ENCODE results near the gene SLC16A10.
A peak's percentile ranks its signal among the peaks of the same experiment; 100 is the strongest.
"Not testable (repeated sequence)": the region's sequence is repeated elsewhere in the genome, so short reads cannot be mapped to it uniquely, and the experiment has no call there.

The SLC16A10 gene

DNA sequence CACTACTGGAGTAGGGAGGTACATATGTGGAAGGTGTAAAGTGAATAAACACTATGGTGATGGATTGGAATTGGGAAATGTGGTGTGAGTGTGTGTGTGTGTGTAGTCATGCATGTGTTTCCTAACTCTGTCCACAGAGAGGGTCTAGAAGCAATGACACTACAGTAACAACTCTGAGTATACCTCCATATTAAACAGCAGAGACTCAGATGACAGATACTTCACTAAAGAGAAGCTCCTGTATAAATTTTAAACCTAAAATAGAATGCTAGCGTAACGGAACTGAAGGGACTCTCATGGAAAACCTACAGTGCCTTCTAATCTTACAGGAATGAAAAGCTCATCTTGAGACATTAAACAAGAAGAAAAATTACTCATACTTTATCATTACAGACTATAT is 150.5 kb downstream of the SLC16A10 start:
- H3K9me3 Mint-ChIP-seq: no peaks in the 10 kb centered on the region
- no peaks in the 10 kb centered on the region for H3K36me3 Mint-ChIP-seq (ENCODE audit: insufficient read depth)
- H3K4me3 Mint-ChIP-seq: no peak overlapping the region
- peaks cover 24 to 31% of the 10 kb centered on the region in 2 donors for H3K27me3 Mint-ChIP-seq
- ATAC-seq (replicated peaks) (no peak), DNase-seq (no peak)
- H3K27ac Mint-ChIP-seq: no peak overlapping the region
- no peaks in the 10 kb centered on the region for H3K4me1 Mint-ChIP-seq (ENCODE audit: low read depth in 2 of 2)

DNA sequence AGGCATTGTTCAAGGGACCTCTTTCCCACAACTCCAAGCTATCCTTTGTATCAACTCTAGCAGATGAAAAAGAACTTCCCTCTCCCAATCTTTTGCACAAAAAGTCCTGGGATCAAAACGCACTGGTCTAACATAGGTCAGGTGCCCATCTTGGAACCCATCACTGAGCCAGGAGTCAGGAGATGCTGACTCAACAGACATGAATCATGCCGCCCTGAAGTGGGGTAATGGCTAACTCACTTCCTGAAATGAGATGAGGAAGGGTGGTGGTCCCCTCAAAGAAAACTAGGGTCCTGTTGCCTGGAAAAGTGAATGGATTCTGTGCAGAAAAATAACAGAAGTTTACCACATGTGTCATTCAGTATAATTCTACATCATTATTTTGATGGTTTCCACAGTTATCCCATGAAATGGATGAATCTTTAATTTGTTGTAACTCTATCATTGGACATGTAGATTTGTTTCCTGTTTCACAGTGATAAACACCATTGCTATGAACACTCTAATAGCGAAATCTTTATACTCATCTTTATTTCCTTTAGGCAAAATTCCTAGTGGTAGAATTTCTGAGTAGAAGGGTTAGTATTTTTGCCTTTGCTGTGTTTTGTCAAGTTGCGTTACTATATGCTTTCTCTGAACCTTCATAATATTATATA is 151.3 kb downstream of the SLC16A10 start:
- no peak overlapping the region for H3K27ac Mint-ChIP-seq
- H3K9me3 Mint-ChIP-seq: no peaks in the 10 kb centered on the region
- H3K27me3 Mint-ChIP-seq: peaks cover 23 to 31% of the 10 kb centered on the region in 2 donors
- ATAC-seq (replicated peaks): no peak
- no peak overlapping the region for H3K4me3 Mint-ChIP-seq
- H3K36me3 Mint-ChIP-seq (ENCODE audit: insufficient read depth): no peaks in the 10 kb centered on the region
- no peak for DNase-seq
- H3K4me1 Mint-ChIP-seq (ENCODE audit: low read depth in 2 of 2): no peaks in the 10 kb centered on the region

GRCh38 chr6:111239461-111239860 is 152.2 kb downstream of the SLC16A10 start:
- Mint-ChIP-seq H3K4me3 (no peak overlapping the region), H3K4me1 (ENCODE audit: low read depth in 2 of 2) (no peaks in the 10 kb centered on the region), H3K9me3 (no peaks in the 10 kb centered on the region), H3K27me3 (peaks cover 17 to 22% of the 10 kb centered on the region in 2 donors), H3K27ac (no peak overlapping the region), H3K36me3 (ENCODE audit: insufficient read depth) (no peaks in the 10 kb centered on the region)
- ATAC-seq (replicated peaks): no peak
- no peak for DNase-seq

GRCh38 chr6:111242452-111242851 is 155.1 kb downstream of the SLC16A10 start:
- H3K36me3 Mint-ChIP-seq (ENCODE audit: insufficient read depth): no peaks in the 10 kb centered on the region
- no peak for DNase-seq
- no peaks in the 10 kb centered on the region for H3K4me1 Mint-ChIP-seq (ENCODE audit: low read depth in 2 of 2)
- H3K9me3 Mint-ChIP-seq: no peaks in the 10 kb centered on the region
- no peak overlapping the region for H3K4me3 Mint-ChIP-seq
- no peak for ATAC-seq (replicated peaks)
- H3K27ac Mint-ChIP-seq: no peak overlapping the region
- peaks cover 13 to 17% of the 10 kb centered on the region in 2 donors for H3K27me3 Mint-ChIP-seq

GRCh38 chr6:111243095-111243494 is 155.8 kb downstream of the SLC16A10 start:
- no peak overlapping the region for H3K27ac Mint-ChIP-seq
- no peaks in the 10 kb centered on the region for H3K9me3 Mint-ChIP-seq
- H3K4me1 Mint-ChIP-seq (ENCODE audit: low read depth in 2 of 2): no peaks in the 10 kb centered on the region
- H3K36me3 Mint-ChIP-seq (ENCODE audit: insufficient read depth): no peaks in the 10 kb centered on the region
- H3K27me3 Mint-ChIP-seq: peaks cover 13 to 17% of the 10 kb centered on the region in 2 donors
- H3K4me3 Mint-ChIP-seq: no peak overlapping the region
- ATAC-seq (replicated peaks) (no peak), DNase-seq (no peak)

DNA sequence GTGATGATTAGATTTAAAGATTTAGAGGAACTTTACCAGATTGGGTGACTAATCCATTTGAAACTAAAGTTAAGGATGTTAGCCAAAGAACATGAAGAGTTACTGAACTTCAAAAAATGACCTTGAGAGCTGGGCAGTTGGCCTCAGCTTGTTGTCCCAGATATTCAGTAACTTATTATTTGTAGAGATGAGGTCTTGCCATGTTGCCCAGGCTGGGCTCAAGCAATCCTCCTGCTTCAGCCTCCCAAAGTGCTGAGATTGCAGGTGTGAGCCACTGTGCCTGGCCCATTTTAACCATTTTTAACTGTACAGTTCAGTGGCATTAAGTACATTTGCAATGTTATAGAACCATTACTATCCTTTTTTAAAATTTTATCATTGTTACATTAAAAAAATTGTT is 161.5 kb downstream of the SLC16A10 start:
- no peaks in the 10 kb centered on the region for H3K4me1 Mint-ChIP-seq (ENCODE audit: low read depth in 2 of 2)
- no peak overlapping the region for H3K4me3 Mint-ChIP-seq
- no peaks in the 10 kb centered on the region for H3K36me3 Mint-ChIP-seq (ENCODE audit: insufficient read depth)
- no peak overlapping the region for H3K27ac Mint-ChIP-seq
- peaks cover 5 to 15% of the 10 kb centered on the region in 2 donors for H3K27me3 Mint-ChIP-seq
- DNase-seq: no peak
- no peaks in the 10 kb centered on the region for H3K9me3 Mint-ChIP-seq
- ATAC-seq (replicated peaks): no peak

- Mint-ChIP-seq H3K36me3 (ENCODE audit: insufficient read depth) (no peaks in the 10 kb centered on the region), H3K9me3 (no peaks in the 10 kb centered on the region), H3K4me3 (no peak overlapping the region), H3K27ac (no peak overlapping the region), H3K27me3 (peaks cover 20 to 22% of the 10 kb centered on the region in 2 donors), H3K4me1 (ENCODE audit: low read depth in 2 of 2) (no peaks in the 10 kb centered on the region)
- ATAC-seq (replicated peaks) (no peak), DNase-seq (no peak)
Measured at GRCh38 chr6:111250791-111251354, 163.6 kb downstream of the SLC16A10 start.

DNA sequence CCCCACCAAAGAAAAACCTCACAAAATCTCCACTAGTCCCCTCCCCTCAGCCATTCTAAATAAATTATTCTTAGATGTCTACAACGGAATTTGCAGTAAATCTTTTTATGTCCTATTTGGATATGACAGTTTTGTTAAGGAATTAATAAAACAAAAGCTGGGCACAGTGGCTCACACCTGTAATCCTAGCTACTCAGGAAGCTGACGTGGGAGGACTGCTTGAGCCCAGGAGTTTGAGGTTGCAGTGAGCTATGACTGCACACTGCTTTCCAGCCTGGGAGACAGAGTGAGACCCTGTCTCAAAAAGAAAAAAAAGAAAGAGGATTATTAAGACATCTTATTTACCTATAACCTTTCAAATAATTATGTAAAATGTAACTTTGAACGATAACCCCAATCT is 165.4 kb downstream of the SLC16A10 start:
- H3K36me3 Mint-ChIP-seq (ENCODE audit: insufficient read depth): no peaks in the 10 kb centered on the region
- H3K27me3 Mint-ChIP-seq: peaks cover 18 to 20% of the 10 kb centered on the region in 2 donors

GRCh38 chr6:111254004-111254778 is 166.9 kb downstream of the SLC16A10 start:
- Mint-ChIP-seq H3K27ac (no peak overlapping the region), H3K36me3 (ENCODE audit: insufficient read depth) (peaks cover 6% of the 10 kb centered on the region), H3K27me3 (peaks cover 18 to 20% of the 10 kb centered on the region in 2 donors), H3K4me3 (no peak overlapping the region), H3K9me3 (no peaks in the 10 kb centered on the region), H3K4me1 (ENCODE audit: low read depth in 2 of 2) (peaks cover 4 to 9% of the 10 kb centered on the region in 2 donors)
- no peak for DNase-seq
- no peak for ATAC-seq (replicated peaks)

More for the DNA sequence above, 165.4 kb downstream of the SLC16A10 start:
- ATAC-seq (replicated peaks): no peak
- Mint-ChIP-seq H3K27ac (no peak overlapping the region), H3K4me1 (ENCODE audit: low read depth in 2 of 2) (no peaks in the 10 kb centered on the region), H3K4me3 (no peak overlapping the region), H3K9me3 (no peaks in the 10 kb centered on the region)
- no peak for DNase-seq

- Mint-ChIP-seq H3K4me3 (no peak overlapping the region), H3K27me3 (peaks cover 18 to 20% of the 10 kb centered on the region in 2 donors), H3K27ac (no peak overlapping the region), H3K36me3 (ENCODE audit: insufficient read depth) (peaks cover 11% of the 10 kb centered on the region), H3K4me1 (ENCODE audit: low read depth in 2 of 2) (peaks cover 7 to 9% of the 10 kb centered on the region in 2 donors), H3K9me3 (no peaks in the 10 kb centered on the region)
- DNase-seq (no peak), ATAC-seq (replicated peaks) (no peak)
Measured at GRCh38 chr6:111254779-111255166, 167.5 kb downstream of the SLC16A10 start.

DNA sequence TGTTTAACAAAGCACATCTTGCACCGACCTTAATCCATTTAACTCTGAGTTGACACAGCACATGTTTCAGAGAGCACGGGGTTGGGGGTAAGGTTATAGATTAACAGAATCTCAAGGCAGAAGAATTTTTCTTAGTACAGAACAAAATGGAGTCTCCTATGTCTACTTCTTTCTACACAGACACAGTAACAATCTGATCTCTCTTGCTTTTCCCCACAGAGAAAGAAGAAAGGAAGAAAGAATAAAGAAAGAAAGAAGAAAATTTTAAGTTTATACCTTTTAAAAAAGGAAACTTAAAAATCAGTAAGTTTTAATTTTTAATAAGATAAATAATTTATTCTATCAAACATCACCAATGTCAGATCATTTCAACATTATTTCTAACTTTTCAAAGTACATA is 168.5 kb downstream of the SLC16A10 start:
- H3K4me1 Mint-ChIP-seq (ENCODE audit: low read depth in 2 of 2): peaks cover 10 to 11% of the 10 kb centered on the region in 2 donors
- ATAC-seq (replicated peaks); H3K9me3 Mint-ChIP-seq; H3K4me3 Mint-ChIP-seq; DNase-seq; H3K27ac Mint-ChIP-seq: not testable (repeated sequence)
- peaks cover 18 to 20% of the 10 kb centered on the region in 2 donors for H3K27me3 Mint-ChIP-seq
- peaks cover 11% of the 10 kb centered on the region for H3K36me3 Mint-ChIP-seq (ENCODE audit: insufficient read depth)

DNA sequence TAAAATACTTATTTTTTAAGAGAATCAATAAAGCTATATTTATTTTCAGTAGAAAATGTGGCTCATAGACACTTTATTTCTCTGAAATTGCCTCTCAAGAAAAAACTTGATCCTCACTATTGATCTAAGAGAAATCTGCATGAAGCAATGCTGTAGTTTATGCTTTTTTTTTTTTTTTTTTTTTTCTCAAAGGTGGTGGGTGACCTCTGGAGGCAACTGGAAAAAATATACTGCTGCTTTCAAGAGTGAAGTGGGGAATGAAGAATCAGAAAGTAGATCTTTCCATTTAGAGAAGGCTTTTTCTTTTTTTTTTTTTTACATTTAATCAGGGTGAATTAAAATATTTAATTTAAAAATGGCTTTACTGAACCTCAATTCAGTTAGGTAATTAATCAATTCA is 169.3 kb downstream of the SLC16A10 start:
- no peak overlapping the region for H3K4me3 Mint-ChIP-seq

DNA sequence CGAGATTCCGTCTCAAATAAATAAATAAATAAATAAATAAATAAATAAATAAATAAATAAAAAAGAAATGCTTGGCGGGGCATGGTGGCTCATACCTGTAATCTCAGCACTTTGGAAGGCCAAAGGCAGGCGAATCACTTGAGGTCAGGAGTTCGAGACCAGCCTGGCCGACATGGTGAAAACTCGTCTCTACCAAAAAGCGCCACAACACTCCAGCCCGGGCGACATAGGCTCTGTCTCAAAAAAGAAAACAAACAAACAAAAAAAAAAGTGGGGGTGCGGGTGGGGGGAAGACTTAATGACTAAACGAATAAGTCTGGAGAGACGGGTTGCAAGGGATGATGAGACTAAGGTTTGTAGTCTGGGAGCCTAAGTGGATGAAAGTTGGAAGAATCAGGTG is 170.7 kb downstream of the SLC16A10 start:
- Mint-ChIP-seq H3K36me3 (ENCODE audit: insufficient read depth) (peaks cover 11% of the 10 kb centered on the region), H3K9me3 (no peaks in the 10 kb centered on the region), H3K4me1 (ENCODE audit: low read depth in 2 of 2) (peaks cover 11 to 14% of the 10 kb centered on the region in 2 donors), H3K27me3 (peaks cover 18 to 20% of the 10 kb centered on the region in 2 donors), H3K4me3 (no peak overlapping the region), H3K27ac (peak overlapping the region in 1 of 2 donors; percentile 41)
- DNase-seq: no peak
- ATAC-seq (replicated peaks): no peak

More for the DNA sequence above, 169.3 kb downstream of the SLC16A10 start:
- Mint-ChIP-seq H3K9me3 (no peaks in the 10 kb centered on the region), H3K4me1 (ENCODE audit: low read depth in 2 of 2) (peaks cover 11 to 14% of the 10 kb centered on the region in 2 donors), H3K27ac (no peak overlapping the region), H3K36me3 (ENCODE audit: insufficient read depth) (peaks cover 11% of the 10 kb centered on the region), H3K27me3 (peaks cover 18 to 20% of the 10 kb centered on the region in 2 donors)
- no peak for ATAC-seq (replicated peaks)
- no peak for DNase-seq

Measured in effector memory CD8-positive, alpha-beta T cell (primary cell).